Smooth muscle cell (in vitro differentiated cells): ENCODE measurements around the gene EXPH5. TPM values are rescaled to one million over a fixed set of nuclear protein-coding genes. Genes with fewer than 3 reads are reported as not detected.

ENCODE experiments used
- DNase-seq: peaks from one replicate; lab custom pipeline; 2025; ENCODE audit not compliant: unreplicated experiment; lab: John Stamatoyannopoulos, UW
- H2AFZ ChIP-seq: fragments of 200-600 bp; sonication (generic); 2 replicates; pipeline ENCODE4 v1.6.0; 2016; ENCODE audit warnings: antibody characterized with exemption, low read depth, mild to moderate bottlenecking
- H3F3A ChIP-seq: fragments of 200-600 bp; sonication (generic); 2 replicates; pipeline ENCODE4 v1.6.0; 2017; ENCODE audit warnings: antibody characterized with exemption, low read depth
- H3K27ac ChIP-seq: fragments of 200-600 bp; sonication (generic); 2 replicates; pipeline ENCODE4 v1.5.1; 2016; ENCODE audit warnings: low read depth, mild to moderate bottlenecking
- H3K27me3 ChIP-seq: fragments of 200-600 bp; sonication (generic); 2 replicates; pipeline ENCODE4 v1.6.1; 2016; ENCODE audit warnings: low read depth, mild to moderate bottlenecking
- H3K36me3 ChIP-seq: fragments of 200-600 bp; sonication (generic); 2 replicates; pipeline ENCODE4 v1.5.1; 2016; ENCODE audit warnings: low read depth
- H3K4me1 ChIP-seq: fragments of 200-600 bp; sonication (generic); 2 replicates; pipeline ENCODE4 v1.5.1; 2016; ENCODE audit warnings: low read depth
- H3K4me2 ChIP-seq: fragments of 200-600 bp; sonication (generic); 2 replicates; pipeline ENCODE4 v1.6.0; 2016; ENCODE audit warnings: mild to moderate bottlenecking
- H3K4me3 ChIP-seq: fragments of 200-600 bp; sonication (generic); 2 replicates; pipeline ENCODE4 v1.5.1; 2016; ENCODE audit warnings: mild to moderate bottlenecking
- H3K79me2 ChIP-seq: fragments of 200-600 bp; sonication (generic); 2 replicates; pipeline ENCODE4 v1.6.0; 2016; ENCODE audit warnings: low read depth, mild to moderate bottlenecking
- H3K9ac ChIP-seq: fragments of 200-600 bp; sonication (generic); 2 replicates; pipeline ENCODE4 v1.6.0; 2016; ENCODE audit warnings: low read depth
- H3K9me3 ChIP-seq: fragments of 200-600 bp; sonication (generic); replicated peaks from 2 replicates; pipeline ENCODE4 v1.5.1; 2016; ENCODE audit warnings: low read depth
- H4K20me1 ChIP-seq: fragments of 200-600 bp; sonication (generic); 2 replicates; pipeline ENCODE4 v1.6.0; 2016; ENCODE audit warnings: low read depth
- CTCF ChIP-seq: fragments of 200-600 bp; sonication (generic); IDR thresholded peaks from 2 replicates; pipeline ENCODE4 v1.5.1; 2017; ENCODE audit warnings: borderline replicate concordance, mild to moderate bottlenecking, antibody characterized with exemption; ENCODE audit not compliant: insufficient read depth, poor library complexity, severe bottlenecking
- WGBS: methylation state at CpG from one replicate; pipeline ENCODE4 v1.1.7; 2016; ENCODE audit warnings: low lambda C conversion rate; 5-methylcytosine and 5-hydroxymethylcytosine counted together
- polyA plus RNA-seq: library from polyadenylated mRNA; unstranded; fragments of >200 nt; fragmentation: Nextera tagmentation; extraction: Ambion mirVana; gene quantifications from 2 replicates; pipeline ENCODE4 v1.2.1, GENCODE V29; 2016
- total RNA-seq: library from RNA; depleted of rRNA; stranded (reverse); fragments of >200 nt; gene quantifications from 2 replicates; pipeline ENCODE4 v1.2.3, GENCODE V29; 2014

The EXPH5 gene
- total and polyA plus RNA-seq, 2 experiments from 2014 or later, result 0.54 to 6.9 TPM

- H3K4me3 ChIP-seq, result peak overlapping the region; percentile 63
- H3K79me2 ChIP-seq, result no peaks in the 10 kb centered on the region
- no peaks in the 10 kb centered on the region for H3K9me3 ChIP-seq
- no peaks in the 10 kb centered on the region for H3K36me3 ChIP-seq
- peaks cover 9% of the 10 kb centered on the region for H3K4me1 ChIP-seq
- H3K4me2 ChIP-seq, result peak overlapping the region; percentile 92
- WGBS, result 72% methylated on average over 4 of the region's 4 CpGs
- no peak overlapping the region for H3K9ac ChIP-seq
- DNase-seq, result no peak
- no peaks in the 10 kb centered on the region for H4K20me1 ChIP-seq
- no peak overlapping the region for H3K27ac ChIP-seq
- no peak for TF ChIP-seq CTCF
- peaks cover 14% of the 10 kb centered on the region for H3K27me3 ChIP-seq
- H3F3A ChIP-seq, result no peaks in the 10 kb centered on the region
- H2AFZ ChIP-seq, result no peak overlapping the region
These were observed 1.7 kb downstream of the EXPH5 start for GRCh38 chr11:108591893-108592292.

GRCh38 chr11:108589136-108589535 lies 4.4 kb downstream of the EXPH5 start:
- WGBS, result 35% methylated on average over 1 of the region's 1 CpG

GRCh38 chr11:108588287-108588686 lies 5.3 kb downstream of the EXPH5 start:
- whole genome bisulfite sequencing, result 53% methylated on average over 2 of the region's 2 CpGs
- Histone ChIP-seq H3K4me2 (no peak overlapping the region), H3K27ac (no peak overlapping the region), H3K4me1 (peaks cover 4% of the 10 kb centered on the region), H3K79me2 (no peaks in the 10 kb centered on the region), H3K4me3 (no peak overlapping the region), H3K36me3 (no peaks in the 10 kb centered on the region), H3K9me3 (no peaks in the 10 kb centered on the region), H2AFZ (no peak overlapping the region), H3K27me3 (peaks cover 14% of the 10 kb centered on the region), H3K9ac (no peak overlapping the region), H3F3A (no peaks in the 10 kb centered on the region), H4K20me1 (no peaks in the 10 kb centered on the region)
- no peak for DNase-seq
- no peak for TF ChIP-seq CTCF

More at GRCh38 chr11:108589136-108589535, 4.4 kb downstream of the EXPH5 start:
- Histone ChIP-seq H3K4me1 (peaks cover 7% of the 10 kb centered on the region), H3K4me2 (no peak overlapping the region), H4K20me1 (no peaks in the 10 kb centered on the region), H3K4me3 (no peak overlapping the region), H3K9me3 (no peaks in the 10 kb centered on the region), H3K36me3 (no peaks in the 10 kb centered on the region), H2AFZ (no peak overlapping the region), H3K27ac (no peak overlapping the region), H3K79me2 (no peaks in the 10 kb centered on the region), H3K9ac (no peak overlapping the region), H3K27me3 (peaks cover 14% of the 10 kb centered on the region), H3F3A (no peaks in the 10 kb centered on the region)
- no peak for TF ChIP-seq CTCF
- DNase-seq, result no peak

GRCh38 chr11:108587109-108587508 lies 6.5 kb downstream of the EXPH5 start:
- Histone ChIP-seq H3K9ac (no peak overlapping the region), H2AFZ (no peak overlapping the region)

More at GRCh38 chr11:108587109-108587508, 6.5 kb downstream of the EXPH5 start:
- TF ChIP-seq CTCF, result no peak
- 96% methylated on average over 4 of the region's 4 CpGs for WGBS
- no peak for DNase-seq
- no peaks in the 10 kb centered on the region for H3K4me1 ChIP-seq
- H3K9me3 ChIP-seq, result no peaks in the 10 kb centered on the region
- H3K27me3 ChIP-seq, result peaks cover 6% of the 10 kb centered on the region
- no peaks in the 10 kb centered on the region for H4K20me1 ChIP-seq
- H3K4me2 ChIP-seq, result no peak overlapping the region
- H3K36me3 ChIP-seq, result no peaks in the 10 kb centered on the region
- no peak overlapping the region for H3K27ac ChIP-seq
- no peaks in the 10 kb centered on the region for H3F3A ChIP-seq
- H3K4me3 ChIP-seq, result no peak overlapping the region
- H3K79me2 ChIP-seq, result no peaks in the 10 kb centered on the region
